22Rv1 (cell line): Measurements from ENCODE around the gene AXDND1.
A peak's percentile ranks its signal among the peaks of the same experiment; 100 is the strongest.
"Not testable (repeated sequence)": the region's sequence is repeated elsewhere in the genome, so short reads cannot be mapped to it uniquely, and the experiment has no call there.

Experiments used
- H3K27ac ChIP-seq: fragments of 450-650 bp; 2 replicates; pipeline ENCODE4 v1.5.1; 2017
- ZFX ChIP-seq: fragments of 450-650 bp; IDR thresholded peaks from 2 replicates; pipeline ENCODE4 v1.6.1; 2017; ENCODE audit warnings: antibody characterized with exemption, borderline replicate concordance
- TF ChIP-seq, protein P1 (sequence below): fragments of 450-650 bp; IDR thresholded peaks from 2 replicates; pipeline ENCODE4 v1.5.1; 2017; ENCODE audit warnings: mild to moderate bottlenecking

AXDND1 gene

GRCh38 chr1:179393721-179394120 lies 27.9 kb downstream of the AXDND1 start:
- H3K27ac ChIP-seq, result no peak overlapping the region
- TF ChIP-seq, protein P1, sequence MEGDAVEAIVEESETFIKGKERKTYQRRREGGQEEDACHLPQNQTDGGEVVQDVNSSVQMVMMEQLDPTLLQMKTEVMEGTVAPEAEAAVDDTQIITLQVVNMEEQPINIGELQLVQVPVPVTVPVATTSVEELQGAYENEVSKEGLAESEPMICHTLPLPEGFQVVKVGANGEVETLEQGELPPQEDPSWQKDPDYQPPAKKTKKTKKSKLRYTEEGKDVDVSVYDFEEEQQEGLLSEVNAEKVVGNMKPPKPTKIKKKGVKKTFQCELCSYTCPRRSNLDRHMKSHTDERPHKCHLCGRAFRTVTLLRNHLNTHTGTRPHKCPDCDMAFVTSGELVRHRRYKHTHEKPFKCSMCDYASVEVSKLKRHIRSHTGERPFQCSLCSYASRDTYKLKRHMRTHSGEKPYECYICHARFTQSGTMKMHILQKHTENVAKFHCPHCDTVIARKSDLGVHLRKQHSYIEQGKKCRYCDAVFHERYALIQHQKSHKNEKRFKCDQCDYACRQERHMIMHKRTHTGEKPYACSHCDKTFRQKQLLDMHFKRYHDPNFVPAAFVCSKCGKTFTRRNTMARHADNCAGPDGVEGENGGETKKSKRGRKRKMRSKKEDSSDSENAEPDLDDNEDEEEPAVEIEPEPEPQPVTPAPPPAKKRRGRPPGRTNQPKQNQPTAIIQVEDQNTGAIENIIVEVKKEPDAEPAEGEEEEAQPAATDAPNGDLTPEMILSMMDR, result no peak
- TF ChIP-seq ZFX, result no peak

DNA sequence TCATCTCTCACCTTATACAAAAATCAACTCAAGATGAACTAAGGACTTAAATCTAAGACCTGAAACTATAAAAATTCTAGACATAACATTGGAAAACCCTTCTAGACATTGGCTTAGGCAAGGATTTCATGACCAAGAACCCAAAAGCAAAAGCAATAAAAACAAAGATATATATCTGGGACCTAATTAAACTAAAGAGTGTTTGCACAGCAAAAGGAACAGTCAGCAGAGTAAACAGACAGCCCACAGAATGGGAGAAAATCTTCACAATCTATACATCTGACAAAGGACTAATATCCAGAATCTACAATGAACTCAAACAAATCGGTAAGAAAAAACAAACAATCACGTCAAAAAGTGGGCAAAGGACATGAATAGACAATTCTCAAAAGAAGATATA lies 33.6 kb downstream of the AXDND1 start:
- H3K27ac ChIP-seq, result peak overlapping the region; percentile 33

- not testable (repeated sequence) for H3K27ac ChIP-seq
Observed at GRCh38 chr1:179417760-179418159, 52.0 kb downstream of the AXDND1 start.

DNA sequence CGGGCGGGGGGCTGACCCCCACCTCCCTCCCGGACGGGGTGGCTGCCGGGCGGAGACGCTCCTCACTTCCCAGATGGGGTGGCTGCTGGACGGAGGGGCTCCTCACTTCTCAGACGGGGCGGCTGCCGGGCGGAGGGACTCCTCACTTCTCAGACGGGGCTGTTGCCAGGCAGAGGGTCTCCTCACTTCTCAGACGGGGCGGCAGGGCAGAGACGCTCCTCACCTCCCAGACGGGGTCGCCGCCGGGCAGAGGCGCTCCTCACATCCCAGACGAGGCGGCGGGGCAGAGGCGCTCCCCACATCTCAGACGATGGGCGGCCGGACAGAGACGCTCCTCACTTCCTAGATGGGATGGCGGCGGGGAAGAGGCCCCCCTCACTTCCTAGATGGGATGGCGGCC lies 52.9 kb downstream of the AXDND1 start:
- H3K27ac ChIP-seq, result not testable (repeated sequence)

- no peak overlapping the region for H3K27ac ChIP-seq
- TF ChIP-seq ZFX, result no peak
- TF ChIP-seq, protein P1, result no peak
Observed at GRCh38 chr1:179424610-179425009, 58.8 kb downstream of the AXDND1 start.

GRCh38 chr1:179425186-179425585 lies 59.4 kb downstream of the AXDND1 start:
- no peak overlapping the region for H3K27ac ChIP-seq
- TF ChIP-seq ZFX, result no peak
- TF ChIP-seq, protein P1, result no peak

GRCh38 chr1:179437171-179437570 lies 71.4 kb downstream of the AXDND1 start:
- H3K27ac ChIP-seq, result no peak overlapping the region
- no peak for TF ChIP-seq ZFX
- TF ChIP-seq, protein P1, result no peak

DNA sequence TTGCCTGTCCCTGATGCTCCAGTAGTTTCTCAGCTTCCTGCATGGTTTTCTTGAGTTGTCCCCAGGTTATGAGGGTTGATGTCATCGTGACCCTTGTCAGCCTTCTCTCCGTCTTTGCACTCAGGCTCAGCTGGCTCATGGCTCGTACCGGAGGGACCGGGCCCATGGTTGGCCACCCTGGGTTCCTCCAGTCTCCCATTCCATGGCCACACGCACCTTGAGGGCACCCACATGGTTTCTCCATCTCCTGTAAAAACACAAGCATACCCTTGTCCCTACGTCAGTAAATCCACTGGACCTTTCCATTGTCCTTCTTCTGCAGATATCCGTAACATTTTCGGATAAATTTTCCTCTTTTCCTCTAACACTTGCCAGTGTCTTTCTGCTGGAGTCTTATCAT lies 73.9 kb downstream of the AXDND1 start:
- H3K27ac ChIP-seq, result not testable (repeated sequence)

GRCh38 chr1:179440301-179440700 lies 74.5 kb downstream of the AXDND1 start:
- H3K27ac ChIP-seq, result not testable (repeated sequence)

- TF ChIP-seq ZFX, result no peak
Observed at GRCh38 chr1:179440971-179441370, 75.2 kb downstream of the AXDND1 start.

DNA sequence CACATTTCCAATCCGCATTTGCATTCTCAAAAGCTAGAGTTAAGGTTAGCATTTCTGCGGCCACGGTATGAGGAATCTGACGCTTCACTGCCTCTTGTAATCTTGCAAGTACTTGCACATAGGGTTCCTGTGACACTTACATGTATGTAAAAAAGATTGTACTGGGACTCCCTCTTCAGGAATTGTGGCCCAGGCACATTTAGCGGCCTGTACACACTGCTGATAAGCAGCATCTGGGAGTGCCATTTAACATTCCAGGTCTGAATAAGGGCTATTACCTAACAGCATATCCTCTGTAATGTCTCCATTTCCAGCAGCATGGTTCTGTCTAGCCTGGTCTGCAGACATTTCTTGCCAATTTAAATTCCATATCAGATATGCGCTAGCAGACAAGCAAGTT lies 75.7 kb downstream of the AXDND1 start:
- no peak overlapping the region for H3K27ac ChIP-seq
- TF ChIP-seq ZFX, result no peak
- TF ChIP-seq, protein P1, result no peak; the same call in 1 of the 2 replicates

More at GRCh38 chr1:179440971-179441370, 75.2 kb downstream of the AXDND1 start:
- no peak overlapping the region for H3K27ac ChIP-seq

- H3K27ac ChIP-seq, result not testable (repeated sequence)
Observed at GRCh38 chr1:179442846-179443245, 77.1 kb downstream of the AXDND1 start.
